IPS-15b (cell line): ENCODE data around the gene RHBG.

ENCODE experiments used
- H3K27me3 ChIP-seq: one replicate; pipeline ENCODE4 v1.6.1; 2013; ENCODE audit warnings: low read length; ENCODE audit not compliant: control insufficient read depth, insufficient read depth
- H3K36me3 ChIP-seq: one replicate; pipeline ENCODE4 v1.6.1; 2013; ENCODE audit warnings: low read length; ENCODE audit not compliant: control insufficient read depth, insufficient read depth
- H3K4me1 ChIP-seq: one replicate; pipeline ENCODE4 v1.6.1; 2013; ENCODE audit warnings: mild to moderate bottlenecking, low read length; ENCODE audit not compliant: control insufficient read depth, insufficient read depth
- H3K4me3 ChIP-seq: one replicate; pipeline ENCODE4 v1.5.1; 2013; ENCODE audit warnings: low read depth, low read length
- H3K9ac ChIP-seq: one replicate; pipeline ENCODE4 v1.6.1; 2013; ENCODE audit warnings: low read depth, mild to moderate bottlenecking, low read length
- H3K9me3 ChIP-seq: one replicate; pipeline ENCODE4 v1.6.1; 2013; ENCODE audit warnings: mild to moderate bottlenecking, low read length; ENCODE audit not compliant: control insufficient read depth, insufficient read depth

The RHBG gene

DNA sequence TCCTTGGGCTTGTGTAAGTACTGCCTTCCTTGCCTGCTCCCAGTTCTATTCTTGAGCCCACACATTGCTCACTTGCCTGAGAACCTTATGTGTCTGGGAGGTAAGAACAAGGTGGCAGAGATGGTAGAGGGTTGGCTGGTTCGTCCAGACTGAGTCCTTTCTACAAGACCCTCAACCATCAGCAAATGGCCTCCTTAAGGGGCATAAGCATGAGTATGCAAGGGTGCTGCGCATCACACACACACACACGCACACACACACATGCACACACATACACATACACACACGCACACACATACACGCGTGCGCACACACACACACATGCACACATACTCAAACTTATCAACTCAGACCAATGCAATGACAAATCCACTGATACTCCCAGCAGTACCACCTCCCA, 56.9 kb downstream of the RHBG start:
- H3K27me3 ChIP-seq, result peaks cover 96% of the 10 kb centered on the region
- no peak overlapping the region for H3K4me3 ChIP-seq
- H3K36me3 ChIP-seq, result no peaks in the 10 kb centered on the region

DNA sequence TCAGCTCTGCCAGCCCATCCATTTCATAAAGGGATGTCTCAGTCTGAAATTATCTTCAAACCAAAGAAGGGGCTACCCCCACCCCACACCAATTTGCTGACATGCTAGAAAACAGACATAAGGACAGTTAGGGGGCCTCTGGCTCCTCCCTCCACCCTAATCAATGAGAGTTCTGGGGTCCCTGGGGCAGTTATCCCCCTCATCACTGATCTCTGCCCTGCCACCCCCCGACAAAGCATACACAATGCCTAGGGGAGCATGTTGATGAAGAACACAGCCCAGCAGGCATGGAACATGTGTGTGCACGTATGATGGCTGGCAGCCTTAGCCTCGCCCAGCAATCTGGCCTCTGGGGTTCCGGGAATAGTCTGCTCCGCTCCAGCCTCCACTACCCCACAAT, 58.9 kb downstream of the RHBG start:
- H3K27me3 ChIP-seq, result peaks cover 99% of the 10 kb centered on the region
- H3K4me1 ChIP-seq, result peaks cover 24% of the 10 kb centered on the region
- H3K36me3 ChIP-seq, result no peaks in the 10 kb centered on the region
- H3K9me3 ChIP-seq, result no peaks in the 10 kb centered on the region
- H3K9ac ChIP-seq, result no peak overlapping the region
- no peak overlapping the region for H3K4me3 ChIP-seq

More for the DNA sequence above, 56.9 kb downstream of the RHBG start:
- H3K9me3 ChIP-seq, result no peaks in the 10 kb centered on the region
- no peak overlapping the region for H3K9ac ChIP-seq
- peaks cover 18% of the 10 kb centered on the region for H3K4me1 ChIP-seq

DNA sequence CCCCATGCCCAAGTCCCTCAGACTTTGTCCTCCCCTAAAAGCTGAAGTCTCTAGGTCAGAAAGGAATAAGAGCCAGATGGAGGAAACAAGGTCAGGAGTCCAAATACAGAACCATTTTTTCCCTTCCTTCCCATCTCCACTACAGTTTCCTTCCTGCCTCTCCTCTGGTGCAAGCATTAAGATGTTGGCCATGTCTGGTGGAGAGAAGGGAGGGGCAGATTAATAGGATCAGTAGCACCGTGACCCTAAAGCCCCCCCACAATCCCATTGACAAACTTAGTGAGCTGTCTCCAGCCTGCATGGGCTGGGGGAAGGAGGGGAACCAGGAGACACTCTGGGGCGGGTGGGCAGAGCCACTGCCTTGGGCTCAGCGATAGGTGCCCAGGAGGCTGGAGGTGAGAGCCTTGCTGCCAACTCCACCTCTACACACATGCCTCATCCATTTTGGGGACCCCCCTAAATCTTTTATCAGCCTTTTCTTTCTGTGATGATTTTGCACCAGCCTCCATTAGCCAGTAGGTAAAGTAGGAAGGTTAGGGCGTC, 59.8 kb downstream of the RHBG start:
- Histone ChIP-seq H3K36me3 (no peaks in the 10 kb centered on the region), H3K9ac (no peak overlapping the region), H3K4me1 (peaks cover 22% of the 10 kb centered on the region), H3K27me3 (peaks cover 99% of the 10 kb centered on the region), H3K4me3 (peak overlapping the region; percentile 24), H3K9me3 (no peaks in the 10 kb centered on the region)

DNA sequence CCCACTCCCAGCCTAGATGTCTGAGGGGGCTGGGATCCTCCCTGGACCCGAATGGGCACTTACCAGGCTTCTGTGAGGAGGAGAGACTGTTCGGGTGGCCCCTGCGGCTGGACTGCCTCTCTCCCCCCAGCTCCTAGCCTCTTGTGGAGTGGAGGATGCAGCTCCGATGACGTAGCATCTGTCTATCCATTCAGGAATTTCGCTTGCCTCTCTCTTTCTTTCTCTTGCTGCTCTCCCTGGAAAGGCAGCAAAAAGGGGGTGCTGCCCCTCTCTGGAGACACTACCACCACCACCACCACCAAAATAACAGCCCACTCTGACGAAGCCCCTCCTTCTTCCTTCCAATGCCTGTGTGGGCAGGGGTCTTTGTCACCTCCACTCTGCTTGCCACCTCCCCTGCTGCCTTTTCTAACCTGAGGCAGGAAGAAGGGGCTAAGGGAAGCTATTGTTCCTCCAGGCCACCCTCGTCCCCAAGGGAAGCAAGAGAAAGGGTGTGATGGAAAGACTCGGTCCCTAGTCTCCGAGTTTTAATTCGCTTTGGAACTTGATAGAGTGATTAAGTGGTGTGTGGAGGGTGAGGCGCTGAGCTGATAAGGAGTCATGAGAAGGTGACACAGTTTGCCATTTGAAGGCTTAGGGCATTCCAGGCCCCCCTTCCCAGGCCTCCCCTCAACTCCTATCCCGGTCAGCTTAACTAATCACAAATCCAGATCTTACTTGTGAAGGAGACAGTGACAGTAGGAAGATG, 60.5 kb downstream of the RHBG start:
- Histone ChIP-seq H3K9ac (no peak overlapping the region), H3K36me3 (no peaks in the 10 kb centered on the region), H3K4me1 (peaks cover 22% of the 10 kb centered on the region), H3K9me3 (no peaks in the 10 kb centered on the region), H3K4me3 (peak overlapping the region; percentile 24), H3K27me3 (peaks cover 99% of the 10 kb centered on the region)

DNA sequence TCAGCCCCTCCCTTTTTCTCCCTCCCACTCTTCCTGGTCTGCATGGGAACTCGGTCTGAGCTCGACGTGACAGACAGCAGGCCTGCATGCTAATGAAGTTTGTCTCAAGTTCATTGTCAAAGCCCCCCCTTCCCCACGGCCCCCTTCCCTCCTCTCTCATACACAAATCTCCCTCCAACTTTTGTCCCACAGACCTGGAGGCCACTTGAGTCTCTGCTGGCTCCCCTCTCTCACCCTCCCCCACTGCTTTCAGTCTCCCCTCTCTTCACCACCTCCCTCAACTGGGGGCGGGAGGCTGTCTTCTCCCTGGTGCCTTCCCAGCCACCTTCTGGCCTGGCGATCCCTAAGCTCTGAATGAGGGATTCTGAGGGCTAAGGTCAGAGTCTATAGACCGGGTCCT, 61.3 kb downstream of the RHBG start:
- Histone ChIP-seq H3K27me3 (peaks cover 99% of the 10 kb centered on the region), H3K36me3 (no peaks in the 10 kb centered on the region), H3K9me3 (no peaks in the 10 kb centered on the region), H3K4me3 (no peak overlapping the region), H3K9ac (no peak overlapping the region), H3K4me1 (peaks cover 22% of the 10 kb centered on the region)

DNA sequence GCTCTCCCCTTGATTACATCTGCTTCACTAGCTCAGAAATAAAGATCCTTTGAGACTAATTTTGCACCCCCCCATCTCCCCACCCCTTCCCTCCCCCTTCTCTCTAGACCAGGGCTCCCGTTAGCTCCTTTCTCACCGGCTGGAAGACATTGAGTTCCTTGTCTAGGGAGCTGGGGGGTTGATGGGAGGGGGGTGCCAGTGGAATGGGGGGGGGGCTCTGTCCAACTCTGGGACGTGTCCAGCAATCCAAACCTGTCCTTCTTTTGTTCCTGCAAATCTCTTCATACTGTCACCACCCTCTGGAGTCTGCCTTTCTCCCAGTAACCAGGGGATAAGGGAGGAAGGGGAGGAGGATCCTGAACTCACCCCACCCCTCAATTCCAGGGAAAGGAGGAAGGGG, 61.9 kb downstream of the RHBG start:
- Histone ChIP-seq H3K4me3 (no peak overlapping the region), H3K27me3 (peaks cover 99% of the 10 kb centered on the region), H3K9ac (no peak overlapping the region), H3K9me3 (no peaks in the 10 kb centered on the region), H3K4me1 (peaks cover 22% of the 10 kb centered on the region), H3K36me3 (no peaks in the 10 kb centered on the region)

DNA sequence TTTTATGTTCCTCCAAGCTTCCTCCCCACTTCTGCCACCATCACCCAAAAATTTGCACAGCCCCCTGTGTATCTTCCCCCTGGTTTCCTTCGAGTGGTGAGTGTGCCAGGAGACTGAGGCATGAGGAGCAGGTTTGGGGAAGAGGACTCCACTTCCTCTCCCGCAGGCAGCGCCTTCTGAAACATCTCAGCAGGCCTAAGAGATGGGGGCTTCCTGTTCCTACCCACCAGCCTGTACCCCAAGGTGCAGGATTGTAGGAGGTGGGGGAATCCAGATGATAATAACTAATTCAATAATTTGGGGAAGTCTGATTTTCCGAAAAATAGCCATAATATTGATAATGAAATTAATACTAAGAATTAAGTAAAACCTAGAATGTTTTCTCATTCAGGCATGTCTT, 62.4 kb downstream of the RHBG start:
- Histone ChIP-seq H3K36me3 (no peaks in the 10 kb centered on the region), H3K27me3 (peaks cover 98% of the 10 kb centered on the region), H3K9ac (no peak overlapping the region), H3K9me3 (no peaks in the 10 kb centered on the region), H3K4me3 (peak overlapping the region; percentile 22), H3K4me1 (peaks cover 22% of the 10 kb centered on the region)

DNA sequence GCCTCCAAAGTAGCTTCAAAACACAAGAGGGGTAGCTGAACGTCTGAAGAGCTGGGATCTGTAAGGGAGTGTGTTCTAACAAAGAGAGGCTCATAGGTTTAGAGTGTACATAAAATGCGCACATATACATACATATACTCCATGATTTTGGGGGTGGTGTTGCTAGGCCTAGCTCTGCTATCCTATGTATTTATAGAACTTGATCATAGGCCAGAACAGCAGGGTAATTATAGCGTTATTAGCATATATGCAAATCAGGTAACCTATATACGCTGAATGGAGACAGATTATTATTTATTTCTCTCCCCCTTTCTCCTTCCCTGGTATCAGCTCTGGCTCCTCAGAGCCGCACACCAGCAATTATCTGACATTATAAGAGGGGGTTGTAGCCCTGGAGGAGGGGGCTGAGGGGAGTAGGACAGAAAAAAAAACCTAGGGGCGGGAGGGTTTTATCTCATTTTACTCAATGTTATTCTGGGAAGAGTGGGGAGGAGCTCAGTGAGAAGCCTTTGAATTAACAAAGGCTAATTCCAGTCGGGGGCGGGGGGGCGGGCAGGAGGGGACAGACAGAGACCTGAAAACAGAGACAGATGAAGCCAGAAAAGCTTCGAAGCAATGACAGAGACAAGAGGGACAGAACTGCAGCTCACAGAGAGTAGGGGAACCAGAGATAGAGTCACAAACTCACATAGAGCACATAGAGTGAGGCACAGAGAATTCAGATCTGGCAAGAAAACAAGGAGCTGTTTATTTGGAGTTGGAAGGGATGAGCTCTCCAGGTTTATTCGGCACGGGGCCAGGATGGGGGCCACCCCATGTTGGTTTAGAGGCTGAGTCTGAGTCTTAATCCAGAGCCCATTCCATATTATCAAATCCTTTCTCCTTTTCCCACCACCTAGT, 63.0 kb downstream of the RHBG start:
- no peak overlapping the region for H3K9ac ChIP-seq
- peaks cover 22% of the 10 kb centered on the region for H3K4me1 ChIP-seq
- H3K36me3 ChIP-seq, result no peaks in the 10 kb centered on the region
- H3K27me3 ChIP-seq, result peaks cover 98% of the 10 kb centered on the region
- H3K4me3 ChIP-seq, result peak overlapping the region; percentile 28
- H3K9me3 ChIP-seq, result no peaks in the 10 kb centered on the region

DNA sequence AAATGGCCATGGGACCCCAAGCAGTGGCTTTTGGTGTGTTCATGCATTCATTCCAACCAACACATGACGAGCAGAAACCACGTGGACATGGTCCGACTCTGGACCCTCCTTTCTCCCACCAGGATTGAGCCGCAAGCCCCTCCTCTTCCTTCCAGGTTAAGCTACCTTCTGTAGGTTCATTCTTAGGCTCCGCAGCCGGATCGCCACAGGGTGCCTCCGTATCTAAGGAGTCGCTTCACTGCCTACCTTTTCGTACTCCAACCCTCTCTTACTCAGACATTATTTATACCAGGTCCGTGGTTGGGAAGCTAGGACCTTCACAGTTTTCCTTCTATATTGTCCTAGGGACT, 63.6 kb downstream of the RHBG start:
- Histone ChIP-seq H3K9ac (no peak overlapping the region), H3K27me3 (peaks cover 98% of the 10 kb centered on the region), H3K9me3 (no peaks in the 10 kb centered on the region), H3K4me1 (peaks cover 22% of the 10 kb centered on the region), H3K4me3 (peak overlapping the region; percentile 28), H3K36me3 (no peaks in the 10 kb centered on the region)

DNA sequence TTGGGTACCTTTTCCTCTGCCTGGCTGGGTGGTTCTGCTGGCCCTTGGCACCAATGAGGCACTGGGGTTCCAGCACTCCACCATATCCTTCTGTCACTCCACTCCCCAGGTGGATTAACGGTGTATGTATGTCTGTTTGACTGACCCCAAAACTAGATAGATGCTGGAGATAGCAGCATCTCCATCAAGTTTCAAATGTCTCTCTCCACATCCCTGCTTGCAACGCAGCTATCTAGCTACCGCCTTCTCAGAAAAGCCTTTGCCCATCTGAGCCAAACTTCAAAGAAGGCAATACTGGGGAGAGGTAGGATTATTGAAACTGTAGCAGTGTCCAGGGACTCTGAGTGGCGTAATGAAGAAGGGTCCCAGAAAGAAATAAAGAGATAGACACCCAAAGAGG, 64.0 kb downstream of the RHBG start:
- H3K36me3 ChIP-seq, result no peaks in the 10 kb centered on the region

DNA sequence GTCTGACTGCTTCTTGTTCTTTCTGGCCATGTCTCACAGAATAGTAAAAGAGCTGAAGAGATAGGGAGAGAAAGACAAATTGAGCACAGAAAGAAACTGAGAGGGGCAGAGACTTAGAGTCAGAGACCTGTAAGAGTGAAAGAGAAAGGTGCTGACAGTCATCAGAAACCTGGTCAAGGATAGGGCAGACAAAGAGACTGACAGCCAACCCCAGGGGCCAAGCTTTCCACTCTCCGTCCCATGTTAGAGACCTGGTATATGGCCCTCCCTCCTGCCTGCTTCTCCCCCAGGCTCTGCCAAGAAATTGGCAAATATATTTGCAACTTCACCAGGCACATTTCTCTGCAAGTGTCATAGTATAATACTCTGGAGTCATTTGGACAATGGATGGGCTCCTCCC, 64.6 kb downstream of the RHBG start:
- Histone ChIP-seq H3K27me3 (peaks cover 98% of the 10 kb centered on the region), H3K36me3 (no peaks in the 10 kb centered on the region), H3K4me3 (peak overlapping the region; percentile 10), H3K9me3 (no peaks in the 10 kb centered on the region), H3K9ac (no peak overlapping the region), H3K4me1 (peaks cover 24% of the 10 kb centered on the region)

More for the DNA sequence above, 64.0 kb downstream of the RHBG start:
- Histone ChIP-seq H3K9me3 (no peaks in the 10 kb centered on the region), H3K4me1 (peaks cover 22% of the 10 kb centered on the region), H3K9ac (no peak overlapping the region), H3K27me3 (peaks cover 98% of the 10 kb centered on the region), H3K4me3 (peak overlapping the region; percentile 28)
